NB4 (cell line): ENCODE data around the gene BUD31.

Experiments used
- DNase-seq: peaks from one replicate; pipeline ENCODE4 v3.0.0; 2010; ENCODE audit warnings: low read depth
- H3K4me3 ChIP-seq: one replicate; pipeline ENCODE4 v1.5.1; 2011; ENCODE audit warnings: mild to moderate bottlenecking, low read depth, low read length, moderate library complexity
- CTCF ChIP-seq: IDR thresholded peaks from one replicate; pipeline ENCODE4 v1.5.1; 2012; ENCODE audit warnings: low read depth, low read length
- MYC ChIP-seq: IDR thresholded peaks from 2 replicates; pipeline ENCODE4 v1.6.1; 2011; ENCODE audit warnings: low read depth, low read length
- POLR2A ChIP-seq: IDR thresholded peaks from 2 replicates; pipeline ENCODE4 v1.6.1; 2011; ENCODE audit warnings: mild to moderate bottlenecking; ENCODE audit not compliant: insufficient read length; ENCODE audit errors: extremely low read depth
- TF ChIP-seq, protein P1 (sequence below): IDR thresholded peaks from 2 replicates; pipeline ENCODE4 v1.6.1; 2011; ENCODE audit warnings: low read depth, low read length

BUD31 gene

DNA sequence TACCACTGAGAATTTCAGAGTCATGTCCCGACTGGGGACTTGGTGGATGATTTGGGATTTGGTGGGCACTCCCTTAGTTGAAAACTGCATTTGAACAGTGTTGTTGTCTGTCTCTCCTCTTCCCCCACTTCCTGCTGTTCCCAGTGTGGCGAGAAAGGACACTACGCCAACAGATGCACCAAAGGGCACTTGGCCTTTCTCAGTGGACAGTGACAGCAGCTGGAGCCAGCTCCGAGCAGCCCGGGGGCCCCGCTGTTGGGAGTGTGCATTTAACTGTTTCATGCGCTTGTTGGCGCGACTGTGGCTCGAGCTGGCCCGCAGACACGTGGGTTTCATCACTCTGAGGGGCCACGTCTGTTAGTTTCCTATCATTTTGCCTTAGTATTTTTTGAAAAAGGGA, 47.5 kb downstream of the BUD31 start:
- no peak for DNase-seq
- no peak overlapping the region for H3K4me3 ChIP-seq
- TF ChIP-seq MYC (no peak), POLR2A (no peak), CTCF (no peak)
- TF ChIP-seq, protein P1, sequence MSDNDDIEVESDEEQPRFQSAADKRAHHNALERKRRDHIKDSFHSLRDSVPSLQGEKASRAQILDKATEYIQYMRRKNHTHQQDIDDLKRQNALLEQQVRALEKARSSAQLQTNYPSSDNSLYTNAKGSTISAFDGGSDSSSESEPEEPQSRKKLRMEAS = no peak

GRCh38 chr7:99457050-99457649, 48.4 kb downstream of the BUD31 start:
- TF ChIP-seq POLR2A = no peak
- H3K4me3 ChIP-seq = no peak overlapping the region
- no peak for DNase-seq

- H3K4me3 ChIP-seq = no peak overlapping the region
- TF ChIP-seq, protein P1 = no peak
- TF ChIP-seq POLR2A (no peak), CTCF (no peak), MYC (no peak)
- DNase-seq = no peak
These were observed 49.1 kb downstream of the BUD31 start for GRCh38 chr7:99457650-99458493.

DNA sequence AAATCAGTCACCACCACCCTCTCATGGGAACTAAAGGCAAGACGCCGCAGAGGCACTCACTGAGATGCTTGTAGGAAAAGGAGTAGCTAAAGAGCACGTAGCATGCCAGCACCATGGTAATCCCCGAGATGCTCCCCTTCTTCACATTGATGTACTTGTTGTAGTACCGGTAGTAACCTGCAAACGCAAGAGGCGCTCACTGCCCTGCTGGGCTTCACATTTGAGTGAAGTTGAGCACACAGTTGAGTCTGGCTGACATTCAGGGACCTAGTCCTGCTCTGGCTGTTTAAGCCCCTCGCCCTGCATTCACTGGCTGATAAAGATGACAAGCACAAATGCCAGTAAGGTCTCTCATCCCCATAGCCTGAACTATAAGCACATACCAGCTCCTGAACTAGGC, 50.3 kb downstream of the BUD31 start:
- peak; percentile 78 for DNase-seq
- no peak overlapping the region for H3K4me3 ChIP-seq
- TF ChIP-seq CTCF (peak; percentile 70), POLR2A (no peak)
- TF ChIP-seq, protein P1 = no peak

GRCh38 chr7:99460651-99461050, 51.9 kb downstream of the BUD31 start:
- no peak for DNase-seq
- no peak for TF ChIP-seq MYC
- TF ChIP-seq CTCF = no peak
- TF ChIP-seq POLR2A = no peak
- TF ChIP-seq, protein P1 = no peak
- H3K4me3 ChIP-seq = no peak overlapping the region

- TF ChIP-seq CTCF = peak; percentile 23
- TF ChIP-seq, protein P1 = no peak
- H3K4me3 ChIP-seq = no peak overlapping the region
- DNase-seq = no peak
These were observed 52.5 kb downstream of the BUD31 start for GRCh38 chr7:99461221-99461620.
